CD4-positive, alpha-beta T cell treated with Interleukin-1 beta for 1 hour (primary cell): ENCODE data around the gene CHCHD6.

Source experiments
- DNase-seq, 2 donors: peaks; one replicate each; pipeline ENCODE4 v3.0.0-alpha.2; 2020 to 2022

CHCHD6 gene

GRCh38 chr3:126926684-126927400 is 222.8 kb downstream of the CHCHD6 start:
- no peak for DNase-seq

- no peak for DNase-seq
Observed at GRCh38 chr3:126927401-126927750, 223.3 kb downstream of the CHCHD6 start.

GRCh38 chr3:126927846-126928245 is 223.8 kb downstream of the CHCHD6 start:
- DNase-seq: no peak

GRCh38 chr3:126928921-126929474 is 225.0 kb downstream of the CHCHD6 start:
- DNase-seq: no peak

- DNase-seq: no peak
Observed at GRCh38 chr3:126930936-126931600, 227.0 kb downstream of the CHCHD6 start.

GRCh38 chr3:126931806-126932187 is 227.8 kb downstream of the CHCHD6 start:
- DNase-seq: no peak

- no peak for DNase-seq
Observed at GRCh38 chr3:126932188-126932931, 228.3 kb downstream of the CHCHD6 start.

GRCh38 chr3:126934031-126934531 is 230.0 kb downstream of the CHCHD6 start:
- DNase-seq: no peak

- DNase-seq: no peak
Observed at GRCh38 chr3:126934991-126935390, 231.0 kb downstream of the CHCHD6 start.

GRCh38 chr3:126935756-126936509 is 231.9 kb downstream of the CHCHD6 start:
- no peak for DNase-seq

GRCh38 chr3:126936853-126937425 is 232.9 kb downstream of the CHCHD6 start:
- DNase-seq: no peak

- no peak for DNase-seq
Observed at GRCh38 chr3:126937533-126937932, 233.5 kb downstream of the CHCHD6 start.

- no peak for DNase-seq
Observed at GRCh38 chr3:126937973-126938372, 233.9 kb downstream of the CHCHD6 start.

- DNase-seq: no peak
Observed at GRCh38 chr3:126938520-126939337, 234.7 kb downstream of the CHCHD6 start.

- DNase-seq: no peak
Observed at GRCh38 chr3:126939338-126939718, 235.3 kb downstream of the CHCHD6 start.

GRCh38 chr3:126939733-126940132 is 235.7 kb downstream of the CHCHD6 start:
- DNase-seq: no peak

GRCh38 chr3:126941721-126942270 is 237.8 kb downstream of the CHCHD6 start:
- DNase-seq: no peak

GRCh38 chr3:126944089-126944965 is 240.3 kb downstream of the CHCHD6 start:
- DNase-seq: no peak

- DNase-seq: no peak
Observed at GRCh38 chr3:126945171-126945721, 241.2 kb downstream of the CHCHD6 start.

GRCh38 chr3:126945891-126946290 is 241.9 kb downstream of the CHCHD6 start:
- no peak for DNase-seq
